ENCODE data around the gene PRKCB.
A peak's percentile ranks its signal among the peaks of the same experiment; 100 is the strongest.

The PRKCB gene

DNA sequence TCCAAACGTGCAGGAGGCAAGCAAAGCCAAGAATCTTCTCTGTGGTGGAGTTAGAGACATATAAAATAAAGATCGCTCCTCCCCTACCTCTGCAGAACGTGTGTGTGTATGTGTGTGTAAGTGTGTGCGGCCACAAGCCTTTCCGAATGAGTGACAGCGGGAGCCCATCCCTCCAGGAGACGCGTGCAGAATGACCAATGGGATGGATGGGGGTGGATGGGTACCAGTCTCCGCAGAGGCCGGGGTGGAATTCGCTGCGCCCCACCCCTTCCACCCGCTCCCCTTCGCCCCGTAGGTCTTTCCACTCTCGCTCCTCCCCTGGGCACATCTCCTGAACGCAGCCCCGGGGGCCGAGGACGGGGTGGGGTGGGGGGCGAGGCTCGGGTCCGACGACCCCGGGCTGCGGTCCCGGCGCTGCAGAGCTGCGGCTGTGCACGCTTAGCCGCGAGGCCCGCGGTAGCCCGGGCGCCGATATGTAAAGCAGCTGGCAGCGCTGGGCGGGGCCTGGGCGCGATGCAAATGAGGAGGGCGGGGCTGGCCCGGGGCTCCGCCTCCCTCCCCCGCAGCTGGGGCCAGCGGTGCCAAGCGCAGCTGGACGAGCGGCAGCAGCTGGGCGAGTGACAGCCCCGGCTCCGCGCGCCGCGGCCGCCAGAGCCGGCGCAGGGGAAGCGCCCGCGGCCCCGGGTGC is at the start of gene PRKCB:
Gene PRKCB (plus strand): TSS at position 594 of the 688 bp plus-strand sequence.
- peak within 1 kb of the TSS; percentile 87 for H3K4me3 ChIP-seq (ENCODE audit: low read depth, low read length)
- DNase-seq (ENCODE audit: low read depth), result no peak
- TF ChIP-seq, protein P1, sequence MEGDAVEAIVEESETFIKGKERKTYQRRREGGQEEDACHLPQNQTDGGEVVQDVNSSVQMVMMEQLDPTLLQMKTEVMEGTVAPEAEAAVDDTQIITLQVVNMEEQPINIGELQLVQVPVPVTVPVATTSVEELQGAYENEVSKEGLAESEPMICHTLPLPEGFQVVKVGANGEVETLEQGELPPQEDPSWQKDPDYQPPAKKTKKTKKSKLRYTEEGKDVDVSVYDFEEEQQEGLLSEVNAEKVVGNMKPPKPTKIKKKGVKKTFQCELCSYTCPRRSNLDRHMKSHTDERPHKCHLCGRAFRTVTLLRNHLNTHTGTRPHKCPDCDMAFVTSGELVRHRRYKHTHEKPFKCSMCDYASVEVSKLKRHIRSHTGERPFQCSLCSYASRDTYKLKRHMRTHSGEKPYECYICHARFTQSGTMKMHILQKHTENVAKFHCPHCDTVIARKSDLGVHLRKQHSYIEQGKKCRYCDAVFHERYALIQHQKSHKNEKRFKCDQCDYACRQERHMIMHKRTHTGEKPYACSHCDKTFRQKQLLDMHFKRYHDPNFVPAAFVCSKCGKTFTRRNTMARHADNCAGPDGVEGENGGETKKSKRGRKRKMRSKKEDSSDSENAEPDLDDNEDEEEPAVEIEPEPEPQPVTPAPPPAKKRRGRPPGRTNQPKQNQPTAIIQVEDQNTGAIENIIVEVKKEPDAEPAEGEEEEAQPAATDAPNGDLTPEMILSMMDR (IDR thresholded peaks at IDR 0.05; ENCODE audit: low read depth, low read length, missing control alignments), result no peak

DNA sequence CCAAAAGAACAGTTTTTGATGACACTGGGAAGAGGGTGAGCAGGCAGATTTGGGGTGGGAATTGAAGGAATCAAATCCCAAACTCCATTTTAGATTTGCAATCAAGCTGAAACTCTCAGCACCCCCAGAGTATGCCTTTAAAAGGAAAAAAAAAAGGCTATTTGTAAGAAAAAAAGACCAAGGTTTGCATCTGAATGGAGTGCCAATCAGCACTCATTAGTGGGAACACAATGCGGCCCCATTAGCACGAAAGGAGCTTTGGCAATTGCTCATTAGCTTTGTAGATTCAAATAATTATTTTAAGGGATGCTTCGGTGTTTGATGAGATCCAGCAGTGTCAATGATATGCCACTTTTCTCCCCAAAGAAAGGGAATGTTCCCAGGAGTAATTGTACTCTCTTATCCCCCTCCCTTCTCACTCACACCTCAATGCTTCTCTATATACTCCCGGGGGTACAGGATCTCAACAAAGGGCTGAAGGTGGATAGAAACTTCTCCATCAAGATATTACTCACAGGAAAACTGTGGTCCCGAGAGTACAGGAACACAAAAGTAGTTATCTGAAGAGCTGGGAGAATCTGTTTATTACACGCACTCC is 48.7 kb upstream of the PRKCB start:
- no peak for DNase-seq (ENCODE audit: low read depth)
- TF ChIP-seq, protein P1 (IDR thresholded peaks at IDR 0.05; ENCODE audit: low read depth, low read length, missing control alignments), result no peak
- no peak overlapping the region for H3K4me3 ChIP-seq (ENCODE audit: low read depth, low read length)

DNA sequence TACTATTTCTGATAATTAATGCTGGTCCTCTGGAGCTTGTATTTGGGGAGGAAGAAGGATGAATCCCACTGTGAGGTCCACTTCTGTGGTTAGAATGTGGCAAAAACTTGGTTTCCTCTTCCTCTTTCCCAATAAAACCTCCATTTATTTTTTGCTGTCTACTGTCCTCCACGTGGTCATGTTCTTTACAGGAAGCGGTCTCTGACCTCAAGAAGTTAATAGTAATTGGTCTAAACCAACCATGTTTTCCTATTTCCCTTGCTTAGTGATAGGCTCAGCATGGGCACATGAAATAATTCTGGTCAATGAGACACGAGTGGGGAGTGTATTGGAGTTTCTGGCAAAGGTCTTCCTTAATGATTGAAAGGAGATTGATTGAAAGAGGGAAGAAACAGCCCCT is 47.1 kb upstream of the PRKCB start:
- no peak overlapping the region for H3K4me3 ChIP-seq (ENCODE audit: low read depth, low read length)
- no peak for DNase-seq (ENCODE audit: low read depth)
- TF ChIP-seq, protein P1 (IDR thresholded peaks at IDR 0.05; ENCODE audit: low read depth, low read length, missing control alignments), result no peak

DNA sequence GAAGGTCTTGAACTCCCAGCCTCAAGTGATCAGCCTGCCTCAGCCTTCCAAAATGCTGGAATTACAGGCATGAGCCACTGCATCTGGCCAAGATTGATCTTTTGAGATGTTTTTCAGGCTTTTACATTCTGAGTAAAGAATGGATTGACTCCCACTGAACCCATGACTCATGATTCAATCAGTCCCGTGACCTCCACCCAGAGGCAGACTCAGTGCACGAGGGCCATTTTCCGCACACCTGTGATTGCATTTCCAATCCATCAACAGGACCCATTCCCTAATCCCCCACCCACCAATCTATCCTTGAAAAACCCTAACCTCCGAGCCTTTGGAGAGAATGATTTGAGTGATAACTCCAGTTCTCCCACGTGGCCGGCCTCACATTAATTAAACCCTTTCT is 40.4 kb upstream of the PRKCB start:
- no peak for DNase-seq (ENCODE audit: low read depth)
- TF ChIP-seq, protein P1 (IDR thresholded peaks at IDR 0.05; ENCODE audit: low read depth, low read length, missing control alignments), result no peak
- no peak overlapping the region for H3K4me3 ChIP-seq (ENCODE audit: low read depth, low read length)

DNA sequence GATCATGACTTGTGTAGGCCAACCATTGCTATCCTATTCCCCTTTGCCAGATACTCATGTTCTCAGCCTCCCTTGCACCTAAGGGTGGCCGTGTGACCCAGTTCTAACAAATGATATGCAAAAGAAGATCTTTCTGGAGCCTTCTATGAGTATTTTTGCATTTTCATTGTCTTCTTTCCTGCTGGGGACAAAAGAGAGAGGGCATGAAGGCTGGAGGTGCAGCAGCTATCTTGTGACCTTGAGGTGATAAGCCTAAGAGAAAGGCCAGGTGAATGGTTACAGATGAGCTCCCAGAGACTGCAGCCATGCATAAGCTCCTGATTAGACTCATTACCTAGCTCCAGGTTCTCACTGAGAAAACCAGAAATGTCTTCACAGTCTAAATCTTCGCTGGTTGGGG is 38.8 kb upstream of the PRKCB start:
- no peak overlapping the region for H3K4me3 ChIP-seq (ENCODE audit: low read depth, low read length)
- no peak for DNase-seq (ENCODE audit: low read depth)

DNA sequence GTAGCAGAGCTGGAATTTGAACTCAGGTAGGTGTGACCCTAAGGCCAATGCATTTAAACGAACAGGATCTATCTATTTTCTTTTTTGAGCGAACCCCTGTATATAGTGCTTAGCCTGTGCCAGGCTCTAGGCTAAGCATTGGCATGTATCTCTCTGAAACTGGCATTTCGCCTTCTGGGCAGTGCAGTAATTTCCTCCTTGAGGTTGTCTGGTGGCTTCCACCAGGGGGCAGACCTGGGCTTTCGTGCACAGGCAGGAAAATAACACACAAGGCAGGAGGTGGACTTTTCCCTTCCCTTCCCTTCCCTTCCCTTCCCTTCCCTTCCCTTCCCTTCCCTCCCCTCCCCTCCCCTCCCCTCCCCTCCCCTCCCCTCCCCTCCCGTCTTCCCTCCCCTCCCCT is 34.4 kb upstream of the PRKCB start:
- TF ChIP-seq, protein P1 (IDR thresholded peaks at IDR 0.05; ENCODE audit: low read depth, low read length, missing control alignments), result peak; percentile 84
- DNase-seq (ENCODE audit: low read depth), result no peak
- no peak overlapping the region for H3K4me3 ChIP-seq (ENCODE audit: low read depth, low read length)

More for the DNA sequence above, 38.8 kb upstream of the PRKCB start:
- TF ChIP-seq, protein P1 (IDR thresholded peaks at IDR 0.05; ENCODE audit: low read depth, low read length, missing control alignments), result no peak

DNA sequence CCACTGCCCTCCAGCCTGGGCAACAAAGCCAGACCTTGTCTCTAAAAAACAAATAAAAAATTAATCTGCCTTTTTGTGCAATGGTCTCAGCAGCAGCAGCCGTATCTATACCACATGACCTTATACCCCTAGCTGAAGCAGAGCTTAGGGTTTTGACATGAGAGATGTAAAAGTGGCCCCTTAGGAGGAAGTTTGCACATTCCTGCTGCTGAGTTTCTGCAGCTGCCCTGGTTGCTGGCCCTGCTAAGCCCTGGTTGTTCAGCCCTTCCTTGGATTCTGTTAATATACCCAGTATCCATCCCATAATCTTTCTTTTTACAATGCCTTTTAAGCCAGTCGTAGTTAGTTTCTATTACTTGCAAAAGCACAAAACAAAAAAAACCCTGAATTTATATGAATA is 33.0 kb upstream of the PRKCB start:
- DNase-seq (ENCODE audit: low read depth), result no peak
- no peak overlapping the region for H3K4me3 ChIP-seq (ENCODE audit: low read depth, low read length)
- TF ChIP-seq, protein P1 (IDR thresholded peaks at IDR 0.05; ENCODE audit: low read depth, low read length, missing control alignments), result no peak

All from GM12864 (cell line).